HG03135 (cell line): ENCODE data around the gene DGKG.

Source experiments
- ATAC-seq: cut with Tn5 transposase; IDR thresholded peaks from one replicate; pipeline ENCODE4 v1.9.1; 2021; ENCODE audit warnings: mild to moderate bottlenecking, moderate library complexity; ENCODE audit not compliant: unreplicated experiment

The DGKG gene

GRCh38 chr3:186281176-186281575, 80.9 kb downstream of the DGKG start:
- ATAC-seq = no peak

GRCh38 chr3:186280737-186281136, 81.3 kb downstream of the DGKG start:
- ATAC-seq = no peak

GRCh38 chr3:186277268-186277909, 84.6 kb downstream of the DGKG start:
- ATAC-seq = no peak

- no peak for ATAC-seq
Observed at GRCh38 chr3:186275436-186275835, 86.6 kb downstream of the DGKG start.

- no peak for ATAC-seq
Observed at GRCh38 chr3:186273586-186273985, 88.4 kb downstream of the DGKG start.

GRCh38 chr3:186270701-186271100, 91.3 kb downstream of the DGKG start:
- no peak for ATAC-seq

- ATAC-seq = no peak
Observed at GRCh38 chr3:186268616-186269448, 93.2 kb downstream of the DGKG start.

- ATAC-seq = no peak
Observed at GRCh38 chr3:186267758-186268157, 94.3 kb downstream of the DGKG start.

GRCh38 chr3:186264608-186265400, 97.2 kb downstream of the DGKG start:
- no peak for ATAC-seq

- no peak for ATAC-seq
Observed at GRCh38 chr3:186261638-186262037, 100.4 kb downstream of the DGKG start.

- no peak for ATAC-seq
Observed at GRCh38 chr3:186260726-186261125, 101.3 kb downstream of the DGKG start.

- ATAC-seq = peak; percentile 50
Observed at GRCh38 chr3:186259612-186260383, 102.2 kb downstream of the DGKG start.

GRCh38 chr3:186258968-186259367, 103.1 kb downstream of the DGKG start:
- ATAC-seq = no peak

- no peak for ATAC-seq
Observed at GRCh38 chr3:186257866-186258265, 104.2 kb downstream of the DGKG start.

GRCh38 chr3:186255703-186256331, 106.2 kb downstream of the DGKG start:
- peak; percentile 45 for ATAC-seq

GRCh38 chr3:186254676-186255650, 107.1 kb downstream of the DGKG start:
- peak; percentile 50 for ATAC-seq

- ATAC-seq = no peak
Observed at GRCh38 chr3:186251948-186252619, 110.0 kb downstream of the DGKG start.

GRCh38 chr3:186248850-186249249, 113.2 kb downstream of the DGKG start:
- no peak for ATAC-seq
